K562 (cell line): ENCODE measurements around the gene SSR4. TPM values are rescaled to one million over a fixed set of nuclear protein-coding genes. Genes with fewer than 3 reads are reported as not detected.

ENCODE experiments used
- ATAC-seq: fragments of 200-7000 bp; cut with Tn5 transposase; 3 replicates; pipeline ENCODE4 v1.9.1; 2020; ENCODE audit warnings: moderate library complexity
- BruUV-seq: library from RNA; stranded (reverse); fragments of 400-500 nt; replicated peaks from 2 replicates; lab custom pipeline; 2021; lab: Mats Ljungman, UMichigan
- CTCF ChIA-PET: fragments of 300-600 bp; formaldehyde crosslinking; extraction: SDS; loops from one replicate; lab custom pipeline; 2021; ENCODE audit warnings: low intra/inter-chr PET ratio; lab: Yijun Ruan, JAX
- POLR2A ChIA-PET: fragments of 300-600, 350-650 bp; sonication (Branson Sonifier 250); formaldehyde crosslinking; extraction: SDS; loops from one replicate; lab custom pipeline; 2021; ENCODE audit warnings: antibody characterized with exemption, inconsistent platforms; lab: Yijun Ruan, JAX
- DNase-seq, 4 experiments: peaks; one replicate each; pipeline versions ENCODE4 v3.0.0 to v3.0.0-alpha.2; 2011 to 2018; ENCODE audit warnings: low spot score in 3 of 4, mixed read lengths in 3 of 4; ENCODE audit errors: extremely low read depth in 1 of 4
- FAIRE-seq: peaks from 2 replicates; lab custom pipeline; 2011; peaks lifted over from hg19 to GRCh38; lab: Jason Lieb, UNC
- H2AFZ ChIP-seq: 2 replicates; pipeline ENCODE4 v1.6.0; 2011; ENCODE audit warnings: low read depth, low read length, control low read depth, inconsistent platforms
- H3K27ac ChIP-seq: fragments of 200-600 bp; 3 replicates; pipeline ENCODE4 v1.8.0; 2011; ENCODE audit warnings: low read depth, mild to moderate bottlenecking, control low read depth, inconsistent platforms, low read length, moderate library complexity, mixed read lengths; ENCODE audit errors: extremely low read depth
- H3K27me3 ChIP-seq, 2 experiments: fragments of 300-600 bp in 1 of 2; 2 replicates in 1 of 2; 3 replicates in 1 of 2; pipeline versions ENCODE4 v1.6.0 to v1.8.0; 2011; ENCODE audit warnings: inconsistent platforms in 2 of 2, low read length in 2 of 2, mild to moderate bottlenecking in 1 of 2, mixed read lengths in 1 of 2, moderate library complexity in 1 of 2; ENCODE audit not compliant: control insufficient read depth in 2 of 2, insufficient read depth in 2 of 2
- H3K36me3 ChIP-seq: fragments of 300-600 bp; 3 replicates; pipeline ENCODE4 v1.8.0; 2011; ENCODE audit warnings: mild to moderate bottlenecking, low read length, inconsistent platforms; ENCODE audit not compliant: control insufficient read depth, insufficient read depth
- H3K4me1 ChIP-seq, 2 experiments: fragments of 200-600 bp in 1 of 2; replicated peaks in 1 of 2; 2 replicates in 1 of 2; 3 replicates in 1 of 2; pipeline versions ENCODE4 v1.5.1 to v1.8.0; 2011; ENCODE audit warnings: inconsistent platforms in 2 of 2, low read length in 2 of 2, mild to moderate bottlenecking in 1 of 2, mixed read lengths in 1 of 2, moderate library complexity in 1 of 2; ENCODE audit not compliant: control insufficient read depth in 2 of 2, insufficient read depth in 2 of 2
- H3K4me2 ChIP-seq: 2 replicates; pipeline ENCODE4 v1.6.1; 2011; ENCODE audit warnings: low read length, control low read depth, inconsistent platforms, mixed read lengths; ENCODE audit not compliant: insufficient read depth
- H3K4me3 ChIP-seq: fragments of 200-600 bp; sonication (generic), shearing (Covaris generic); 2 replicates; pipeline ENCODE4 v1.5.1; 2016; ENCODE audit warnings: control low read depth, inconsistent platforms
- H3K79me2 ChIP-seq: fragments of 200-600 bp; 3 replicates; pipeline ENCODE4 v1.8.0; 2011; ENCODE audit warnings: low read length, inconsistent platforms; ENCODE audit not compliant: control insufficient read depth, insufficient read depth
- H3K9ac ChIP-seq, 2 experiments: 2 replicates each; pipeline versions ENCODE4 v1.6.0 to v1.6.1; 2011; ENCODE audit warnings: low read depth in 2 of 2, low read length in 2 of 2, control low read depth in 1 of 2, inconsistent platforms in 1 of 2, mild to moderate bottlenecking in 1 of 2, mixed read lengths in 1 of 2; ENCODE audit not compliant: insufficient read depth in 1 of 2
- H3K9me1 ChIP-seq: one replicate; pipeline ENCODE4 v1.6.0; 2011; ENCODE audit warnings: inconsistent platforms, mild to moderate bottlenecking, low read length, moderate library complexity; ENCODE audit not compliant: control insufficient read depth, insufficient read depth
- H3K9me3 ChIP-seq: replicated peaks from 2 replicates; pipeline ENCODE4 v1.5.1; 2011; ENCODE audit warnings: low read depth, low read length, inconsistent platforms; ENCODE audit not compliant: control insufficient read depth, insufficient read depth
- H4K20me1 ChIP-seq: replicated peaks from 2 replicates; pipeline ENCODE4 v1.6.1; 2011; ENCODE audit warnings: low read length, inconsistent platforms, mixed read lengths; ENCODE audit not compliant: control insufficient read depth, insufficient read depth
- RBM17 ChIP-seq: fragments of 200-400 bp; formaldehyde crosslinking; IDR thresholded peaks from 2 replicates; pipeline ENCODE4 v1.6.1; 2017; ENCODE audit warnings: low read depth, mild to moderate bottlenecking, low read length, borderline replicate concordance
- WGBS: fragments of 100-300 bp; shearing (Covaris generic); methylation state at CpG from one replicate; pipeline ENCODE4 v1.1.6; 2016; ENCODE audit warnings: low coverage, mixed read lengths; ENCODE audit not compliant: insufficient coverage; ENCODE audit errors: missing lambda C conversion rate; 5-methylcytosine and 5-hydroxymethylcytosine counted together
- in situ Hi-C: fragments of 300-500 bp; cut with MboI; formaldehyde crosslinking; loops from 4 replicates; pipeline ENCODE4 v1.15.0; 2018; ENCODE audit warnings: inconsistent platforms, mixed read lengths
- intact Hi-C: fragments of 100-400 bp; cut with micrococcal nuclease; formaldehyde crosslinking; loops from 2 replicates; pipeline ENCODE4 v1.14.2; 2022
- polyA plus RNA-seq, 8 experiments: library from polyadenylated mRNA; depleted of rRNA in 4 of 8; stranded (reverse) in 5 of 8; unstranded in 3 of 8; fragments of >200 nt; fragmentation: Nextera tagmentation in 2 of 8; fragmentation: Illumina TruSeq in 1 of 8; extraction: Ambion mirVana in 2 of 8; extraction: Trizol in 1 of 8; gene quantifications; 2 replicates each; pipeline versions ENCODE4 v1.2.1 to v1.2.3, GENCODE V29; 2011 to 2014; ENCODE audit warnings: inconsistent platforms in 1 of 8, missing spikeins in 1 of 8
- total RNA-seq, 7 experiments: library from RNA; depleted of rRNA in 6 of 7; stranded (reverse); fragments of >200 nt in 6 of 7; fragmentation: Illumina TruSeq in 2 of 7; extraction: Trizol in 2 of 7; gene quantifications; 2 replicates each; pipeline versions ENCODE4 v1.2.1 to v1.2.3, GENCODE V29; 2011 to 2021; ENCODE audit warnings: low replicate concordance in 1 of 7
- TF ChIP-seq, protein P1 (sequence below), 3 experiments: fragments of 200-800 bp in 1 of 3; sonication (Bioruptor generic) in 1 of 3; sonication (generic) in 1 of 3; formaldehyde crosslinking in 1 of 3; IDR thresholded peaks; 2 replicates each; pipeline versions ENCODE4 v1.6.1 to v1.8.0; 2016 to 2022; ENCODE audit warnings: mild to moderate bottlenecking in 2 of 3, missing compliant biosample characterization in 2 of 3, missing genetic modification characterization in 2 of 3, missing genetic modification reagents in 1 of 3

The SSR4 gene
- total and polyA plus RNA-seq, 9 of the 15 experiments (the other 6 are each of a cell fraction or from before 2014, with no cell fraction given): 146 to 492 (median 272) TPM

DNA sequence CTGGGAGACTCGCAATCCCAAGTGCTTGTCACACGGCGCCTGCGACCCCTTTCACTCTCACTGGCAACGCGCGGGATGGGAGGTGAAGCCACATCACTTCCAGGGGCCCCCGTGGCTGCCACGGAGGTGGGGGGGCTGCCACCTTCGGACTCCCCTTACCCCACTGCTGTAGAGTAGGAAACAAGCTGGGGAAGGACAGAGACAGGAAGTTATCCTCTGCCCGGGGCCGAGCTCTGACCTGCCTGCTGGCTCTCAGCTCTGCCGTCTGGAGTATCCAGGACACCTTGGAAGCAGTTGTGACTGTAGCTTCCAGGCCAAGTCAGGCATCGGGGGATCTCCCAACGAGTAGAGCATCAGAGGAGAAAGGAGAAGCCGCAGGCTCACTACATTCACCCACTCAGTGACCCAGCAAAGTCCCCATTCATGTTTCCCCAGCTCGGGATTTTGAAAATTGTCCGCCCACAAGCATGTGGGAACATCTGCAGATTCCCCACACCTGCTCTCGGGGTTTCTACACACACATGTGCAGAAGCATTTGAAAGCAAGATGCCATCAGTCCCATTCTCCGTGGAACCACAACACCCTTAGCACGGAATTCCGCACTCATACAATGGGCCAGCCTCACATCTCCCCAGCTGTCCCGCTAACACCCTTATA is 25.0 kb downstream of the SSR4 start:
- Histone ChIP-seq H3K27ac (no peak overlapping the region), H3K4me1 (peaks cover 5 to 18% of the 10 kb centered on the region in 2 experiments; a peak in 4 of 5 replicates), H3K9ac (peak overlapping the region; percentile 41 to 90; a peak in 3 of 4 replicates), H3K79me2 (no peaks in the 10 kb centered on the region), H3K9me3 (no peaks in the 10 kb centered on the region), H3K27me3 (peaks cover 3 to 17% of the 10 kb centered on the region in 2 experiments; a peak in 3 of 5 replicates), H3K4me3 (peak overlapping the region; percentile 40), H4K20me1 (no peaks in the 10 kb centered on the region; the same call in 1 of the 2 replicates), H3K36me3 (no peaks in the 10 kb centered on the region), H3K4me2 (peak overlapping the region; percentile 73), H2AFZ (peak overlapping the region; percentile 90), H3K9me1 (no peaks in the 10 kb centered on the region)
- no TSS peak for BruUV-seq
- FAIRE-seq (no peak), ATAC-seq (0 out of 3 replicates have a peak, but pooled peaks have one; percentile 5), DNase-seq (no peak)
- TF ChIP-seq, protein P1, sequence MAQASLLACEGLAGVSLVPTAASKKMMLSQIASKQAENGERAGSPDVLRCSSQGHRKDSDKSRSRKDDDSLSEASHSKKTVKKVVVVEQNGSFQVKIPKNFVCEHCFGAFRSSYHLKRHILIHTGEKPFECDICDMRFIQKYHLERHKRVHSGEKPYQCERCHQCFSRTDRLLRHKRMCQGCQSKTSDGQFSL (CRISPR knock-in tag; IDR thresholded peaks at IDR 0.05): 0 out of 2 replicates have a peak, but pooled peaks have one; percentile 33
- TF ChIP-seq, protein P1 (tag; IDR thresholded peaks at IDR 0.05): no peak
- no peak for TF ChIP-seq RBM17
- in situ Hi-C loops: loop anchor here (5.0 kb wide), 1 partner anchor 322 kb away; no protein-coding TSS in a partner anchor
- intact Hi-C loops: no loop called here
- WGBS: 28% methylated on average over 19 of the region's 23 CpGs
- POLR2A ChIA-PET: interaction anchor here (1.0 kb wide), 1 partner anchor 106 kb away, joined by 3 read pairs; the partner anchor contains the start of gene ARHGAP4
- CTCF ChIA-PET: no interaction called here
